ENCODE results near the gene MYO3B.
"Not testable (repeated sequence)": the region's sequence is repeated elsewhere in the genome, so short reads cannot be mapped to it uniquely, and the experiment has no call there.

The MYO3B gene

GRCh38 chr2:170670651-170671050, 492.7 kb downstream of the MYO3B start:
- DNase-seq (ENCODE audit: low read depth in 2 of 3, low spot score in 1 of 3): no peak

GRCh38 chr2:170671079-170671478, 493.1 kb downstream of the MYO3B start:
- DNase-seq (ENCODE audit: low read depth in 2 of 3, low spot score in 1 of 3): no peak

- DNase-seq (ENCODE audit: low read depth in 2 of 3, low spot score in 1 of 3): not testable (repeated sequence)
These were observed 496.3 kb downstream of the MYO3B start for GRCh38 chr2:170674282-170674681.

- no peak for DNase-seq (ENCODE audit: low read depth in 2 of 3, low spot score in 1 of 3)
These were observed 497.8 kb downstream of the MYO3B start for GRCh38 chr2:170675701-170676100.

- no peak for DNase-seq (ENCODE audit: low read depth in 2 of 3, low spot score in 1 of 3)
These were observed 501.7 kb downstream of the MYO3B start for GRCh38 chr2:170679607-170680079.

- DNase-seq (ENCODE audit: low read depth in 2 of 3, low spot score in 1 of 3): no peak
These were observed 502.4 kb downstream of the MYO3B start for GRCh38 chr2:170680172-170680941.

- DNase-seq (ENCODE audit: low read depth in 2 of 3, low spot score in 1 of 3): no peak
These were observed 503.4 kb downstream of the MYO3B start for GRCh38 chr2:170681311-170681710.

GRCh38 chr2:170685591-170685990, 507.6 kb downstream of the MYO3B start:
- no peak for DNase-seq (ENCODE audit: low read depth in 2 of 3, low spot score in 1 of 3)

GRCh38 chr2:170689481-170689880, 511.5 kb downstream of the MYO3B start:
- no peak for DNase-seq (ENCODE audit: low read depth in 2 of 3, low spot score in 1 of 3)

GRCh38 chr2:170690640-170691039, 512.7 kb downstream of the MYO3B start:
- DNase-seq (ENCODE audit: low read depth in 2 of 3, low spot score in 1 of 3): no peak

GRCh38 chr2:170694316-170694715, 516.4 kb downstream of the MYO3B start:
- no peak for DNase-seq (ENCODE audit: low read depth in 2 of 3, low spot score in 1 of 3)

GRCh38 chr2:170695521-170696410, 517.8 kb downstream of the MYO3B start:
- no peak for DNase-seq (ENCODE audit: low read depth in 2 of 3, low spot score in 1 of 3)

GRCh38 chr2:170696948-170697347, 519.0 kb downstream of the MYO3B start:
- DNase-seq (ENCODE audit: low read depth in 2 of 3, low spot score in 1 of 3): no peak

GRCh38 chr2:170701011-170701410, 523.1 kb downstream of the MYO3B start:
- no peak for DNase-seq (ENCODE audit: low read depth in 2 of 3, low spot score in 1 of 3)

- no peak for DNase-seq (ENCODE audit: low read depth in 2 of 3, low spot score in 1 of 3)
These were observed 526.0 kb downstream of the MYO3B start for GRCh38 chr2:170703776-170704476.

All from stimulated activated CD4-positive, alpha-beta T cell treated with anti-CD3 and anti-CD28 coated beads, Interleukin-12 subunit alpha, Interleukin-12 subunit beta, amount 100 ng/mL, for 48 hours (primary cell).